Liver (tissue), 9 donors: ENCODE measurements around the gene TSC1. TPM values are rescaled to one million over a fixed set of nuclear protein-coding genes. Genes with fewer than 3 reads are reported as not detected.

ENCODE experiments used
- DNase-seq: peaks from one replicate; pipeline ENCODE4 v3.0.0-alpha.2; 2017; ENCODE audit warnings: low spot score
- H3K27ac ChIP-seq, 2 donors: one replicate each; pipeline ENCODE4 v1.7.0; 2013; ENCODE audit warnings: inconsistent platforms in 2 of 2, low read length in 2 of 2, control low read depth in 1 of 2, low read depth in 1 of 2, mild to moderate bottlenecking in 1 of 2
- H3K27me3 ChIP-seq, 4 donors: one replicate each; pipeline versions ENCODE4 v1.6.1 to v1.7.0; 2013; ENCODE audit warnings: low read length in 3 of 4, inconsistent platforms in 1 of 4, mild to moderate bottlenecking in 1 of 4, moderate library complexity in 1 of 4; ENCODE audit not compliant: control insufficient read depth in 4 of 4, insufficient read depth in 4 of 4
- H3K36me3 ChIP-seq, 4 donors: one replicate each; pipeline versions ENCODE4 v1.6.1 to v1.7.0; 2013; ENCODE audit warnings: low read length in 3 of 4, mild to moderate bottlenecking in 3 of 4, low read depth in 1 of 4, moderate library complexity in 1 of 4; ENCODE audit not compliant: control insufficient read depth in 4 of 4, insufficient read depth in 3 of 4
- H3K4me1 ChIP-seq, 4 donors: one replicate each; pipeline versions ENCODE4 v1.6.1 to v1.7.0; 2013; ENCODE audit warnings: low read length in 3 of 4, mild to moderate bottlenecking in 3 of 4, moderate library complexity in 1 of 4; ENCODE audit not compliant: control insufficient read depth in 4 of 4, insufficient read depth in 4 of 4
- H3K4me3 ChIP-seq, 3 donors: one replicate each; pipeline versions ENCODE4 v1.6.1 to v1.7.0; 2013; ENCODE audit warnings: low read length in 3 of 3, control low read depth in 1 of 3, low read depth in 1 of 3, mild to moderate bottlenecking in 1 of 3
- H3K9ac ChIP-seq, 2 donors: one replicate each; pipeline ENCODE4 v1.7.0; 2013; ENCODE audit warnings: low read length in 2 of 2, mild to moderate bottlenecking in 2 of 2, moderate library complexity in 2 of 2, control low read depth in 1 of 2, low read depth in 1 of 2
- H3K9me3 ChIP-seq, 4 donors: one replicate each; pipeline versions ENCODE4 v1.6.1 to v1.7.0; 2013; ENCODE audit warnings: low read length in 3 of 4; ENCODE audit not compliant: control insufficient read depth in 4 of 4
- ATF3 ChIP-seq: IDR thresholded peaks from 2 replicates; pipeline ENCODE4 v1.6.1; 2016; ENCODE audit warnings: antibody characterized with exemption
- CTCF ChIP-seq: fragments of 150-350 bp; IDR thresholded peaks from 2 replicates; pipeline ENCODE4 v1.5.1; 2017; ENCODE audit warnings: improper control_type of control experiment, low read depth, low read length; ENCODE audit not compliant: missing input control
- EGR1 ChIP-seq, 2 donors: IDR thresholded peaks; 2 replicates each; pipeline ENCODE4 v1.6.1; 2016 to 2018; ENCODE audit warnings: antibody characterized with exemption in 2 of 2, low read depth in 2 of 2
- FOXA1 ChIP-seq: IDR thresholded peaks from 2 replicates; pipeline ENCODE4 v1.6.1; 2016; ENCODE audit warnings: antibody characterized with exemption
- FOXA2 ChIP-seq: IDR thresholded peaks from 2 replicates; pipeline ENCODE4 v1.6.1; 2016; ENCODE audit warnings: antibody characterized with exemption
- GABPA ChIP-seq, 2 donors: IDR thresholded peaks in 1 of 2; conservative IDR thresholded peaks in 1 of 2; 2 replicates each; pipeline ENCODE4 v1.6.1; 2016; ENCODE audit warnings: antibody characterized with exemption in 2 of 2, mild to moderate bottlenecking in 1 of 2, moderate library complexity in 1 of 2
- HNF4A ChIP-seq, 2 donors: conservative IDR thresholded peaks; 2 replicates each; pipeline ENCODE4 v1.6.1; 2016; ENCODE audit warnings: antibody characterized with exemption in 2 of 2, mild to moderate bottlenecking in 2 of 2
- HNF4G ChIP-seq: IDR thresholded peaks from 2 replicates; pipeline ENCODE4 v1.6.1; 2016; ENCODE audit warnings: antibody characterized with exemption
- NR2F2 ChIP-seq: IDR thresholded peaks from 2 replicates; pipeline ENCODE4 v1.6.1; 2016; ENCODE audit warnings: antibody characterized with exemption
- RAD21 ChIP-seq, 2 donors: IDR thresholded peaks; 2 replicates each; pipeline ENCODE4 v1.6.1; 2016; ENCODE audit warnings: antibody characterized with exemption in 2 of 2, mild to moderate bottlenecking in 2 of 2
- REST ChIP-seq: IDR thresholded peaks from 2 replicates; pipeline ENCODE4 v1.6.1; 2016; ENCODE audit warnings: antibody characterized with exemption, mild to moderate bottlenecking
- SP1 ChIP-seq: IDR thresholded peaks from 2 replicates; pipeline ENCODE4 v1.6.1; 2018; ENCODE audit warnings: antibody characterized with exemption, mild to moderate bottlenecking
- TAF1 ChIP-seq: conservative IDR thresholded peaks from 2 replicates; pipeline ENCODE4 v1.6.1; 2016; ENCODE audit warnings: antibody characterized with exemption, mild to moderate bottlenecking
- YY1 ChIP-seq: IDR thresholded peaks from 2 replicates; pipeline ENCODE4 v1.6.1; 2016; ENCODE audit warnings: antibody characterized with exemption, mild to moderate bottlenecking
- ZBTB33 ChIP-seq: IDR thresholded peaks from 2 replicates; pipeline ENCODE4 v1.6.1; 2016; ENCODE audit warnings: antibody characterized with exemption
- WGBS: extraction: QIAGEN DNeasy Blood & Tissue Kit; methylation state at CpG from one replicate; pipeline ENCODE4 v1.1.7; 2013; 5-methylcytosine and 5-hydroxymethylcytosine counted together
- polyA plus RNA-seq, 2 donors: library from polyadenylated mRNA; stranded (reverse) in 1 of 2; unstranded in 1 of 2; fragments of 200-250 nt in 1 of 2; fragments of >200 nt in 1 of 2; fragmentation: Nextera tagmentation in 1 of 2; extraction: Ambion mirVana in 1 of 2; gene quantifications; one replicate each; pipeline versions ENCODE4 v1.2.1 to v1.2.3, GENCODE V29; 2013 to 2015
- total RNA-seq, 2 donors: library from RNA; depleted of rRNA; stranded (reverse); fragments of >200 nt; gene quantifications; one replicate each; pipeline ENCODE4 v1.2.3, GENCODE V29; 2014
- donor health status: healthy.
- donor health status: healthy.
- donor health status: healthy.
- donor health status: healthy.
- donor health status: healthy.

Gene TSC1
- total and polyA plus RNA-seq, 4 donors = 4.6 to 33.5 (median 15.6) TPM

- Histone ChIP-seq H3K9me3 (no peaks in the 10 kb centered on the region), H3K27ac (no peak overlapping the region), H3K4me1 (no peaks in the 10 kb centered on the region), H3K4me3 (no peak overlapping the region), H3K27me3 (peaks cover 0 to 6% (median 0%) of the 10 kb centered on the region in 4 donors), H3K9ac (no peak overlapping the region), H3K36me3 (no peaks in the 10 kb centered on the region)
- TF ChIP-seq CTCF = no peak
- no peak for TF ChIP-seq EGR1 (IDR thresholded peaks at IDR 0.05; ENCODE audit: low read depth in 2 of 2)
- no peak for TF ChIP-seq ZBTB33
- no peak for TF ChIP-seq GABPA (IDR thresholded peaks at IDR 0.05 in 1 of 2, conservative IDR thresholded peaks at IDR 0.05 in 1 of 2)
- TF ChIP-seq RAD21 (IDR thresholded peaks at IDR 0.05) = no peak
- TF ChIP-seq SP1 = no peak
- DNase-seq = no peak
- 96% methylated on average over 3 of the region's 3 CpGs for WGBS
Measured at GRCh38 chr9:132861666-132862065, 82.8 kb downstream of the TSC1 start.

- DNase-seq = no peak
- H3K9me3 ChIP-seq = no peaks in the 10 kb centered on the region
- H3K4me1 ChIP-seq = no peaks in the 10 kb centered on the region
- no peak overlapping the region for H3K9ac ChIP-seq
- no peak overlapping the region for H3K27ac ChIP-seq
- H3K36me3 ChIP-seq = no peaks in the 10 kb centered on the region
- WGBS = 81% methylated on average over 7 of the region's 7 CpGs
- peaks cover 0 to 6% (median 0%) of the 10 kb centered on the region in 4 donors for H3K27me3 ChIP-seq
- no peak for TF ChIP-seq FOXA1
- TF ChIP-seq SP1 = no peak
- no peak for TF ChIP-seq REST
- TF ChIP-seq HNF4A (conservative IDR thresholded peaks at IDR 0.05) = no peak
- no peak for TF ChIP-seq RAD21 (IDR thresholded peaks at IDR 0.05)
- no peak for TF ChIP-seq YY1
- TF ChIP-seq EGR1 (IDR thresholded peaks at IDR 0.05; ENCODE audit: low read depth in 2 of 2) = no peak
- no peak for TF ChIP-seq HNF4G
- no peak for TF ChIP-seq TAF1
- TF ChIP-seq GABPA (IDR thresholded peaks at IDR 0.05 in 1 of 2, conservative IDR thresholded peaks at IDR 0.05 in 1 of 2) = no peak
- no peak for TF ChIP-seq NR2F2
- TF ChIP-seq ATF3 = no peak
- TF ChIP-seq FOXA2 = no peak
- H3K4me3 ChIP-seq = no peak overlapping the region
Measured at GRCh38 chr9:132858751-132859150, 85.7 kb downstream of the TSC1 start.
